ENCODE results near the gene MYMX. TPM values are rescaled to one million over a fixed set of nuclear protein-coding genes. Genes with fewer than 3 reads are reported as not detected.

Gene MYMX
- total and polyA plus RNA-seq, 2 of the 13 experiments (the other 11 are each of a cell fraction or from before 2014, with no cell fraction given): not detected

- no peak for TF ChIP-seq AKNA (CRISPR knock-in tag; IDR thresholded peaks at IDR 0.05; ENCODE audit: borderline replicate concordance)
- TF ChIP-seq PREB (CRISPR knock-in tag; IDR thresholded peaks at IDR 0.05): no peak
- no peak for TF ChIP-seq HNF4A (CRISPR knock-in tag; IDR thresholded peaks at IDR 0.05)
- no peak for TF ChIP-seq ZNF749 (CRISPR knock-in tag; IDR thresholded peaks at IDR 0.05; ENCODE audit: borderline replicate concordance)
- no peak for TF ChIP-seq ZNF564 (CRISPR knock-in tag; IDR thresholded peaks at IDR 0.05)
- 0 out of 2 replicates have a peak, but pooled peaks have one; percentile 61 for TF ChIP-seq ZNF260 (CRISPR knock-in tag; IDR thresholded peaks at IDR 0.05; ENCODE audit: borderline replicate concordance, low read depth)
- 0 out of 2 replicates have a peak, but pooled peaks have one; percentile 7 for TF ChIP-seq ZNF704 (CRISPR knock-in tag; IDR thresholded peaks at IDR 0.05; ENCODE audit: borderline replicate concordance)
- TF ChIP-seq ZC3H4 (CRISPR knock-in tag; IDR thresholded peaks at IDR 0.05; ENCODE audit: borderline replicate concordance): 0 out of 2 replicates have a peak, but pooled peaks have one; percentile 43
- TF ChIP-seq SRSF9 (IDR thresholded peaks at IDR 0.05; ENCODE audit: borderline replicate concordance, insufficient read depth, low read depth, low read length, poor library complexity, severe bottlenecking): no peak
- no peak for TF ChIP-seq RAD51 (IDR thresholded peaks at IDR 0.05; ENCODE audit: borderline replicate concordance)
- no peak for TF ChIP-seq SKI (IDR thresholded peaks at IDR 0.05; ENCODE audit: partially characterized antibody)
- peak; percentile 49; the same call in 1 of the 2 replicates for TF ChIP-seq ZNF598 (CRISPR knock-in tag; IDR thresholded peaks at IDR 0.05; ENCODE audit: borderline replicate concordance)
- no peak for TF ChIP-seq NRL (CRISPR knock-in tag; IDR thresholded peaks at IDR 0.05; ENCODE audit: borderline replicate concordance)
- TF ChIP-seq ZFAT (CRISPR knock-in tag; conservative IDR thresholded peaks at IDR 0.05): no peak
- TF ChIP-seq ZNF646 (CRISPR knock-in tag; IDR thresholded peaks at IDR 0.05): no peak; the same call in 1 of the 2 replicates
These were observed 28.7 kb downstream of the MYMX start (continued) for GRCh38 chr6:44245391-44245911.
